Measurements from ENCODE around the gene MYG1.

The MYG1 gene, protein sequence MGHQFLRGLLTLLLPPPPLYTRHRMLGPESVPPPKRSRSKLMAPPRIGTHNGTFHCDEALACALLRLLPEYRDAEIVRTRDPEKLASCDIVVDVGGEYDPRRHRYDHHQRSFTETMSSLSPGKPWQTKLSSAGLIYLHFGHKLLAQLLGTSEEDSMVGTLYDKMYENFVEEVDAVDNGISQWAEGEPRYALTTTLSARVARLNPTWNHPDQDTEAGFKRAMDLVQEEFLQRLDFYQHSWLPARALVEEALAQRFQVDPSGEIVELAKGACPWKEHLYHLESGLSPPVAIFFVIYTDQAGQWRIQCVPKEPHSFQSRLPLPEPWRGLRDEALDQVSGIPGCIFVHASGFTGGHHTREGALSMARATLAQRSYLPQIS

DNA sequence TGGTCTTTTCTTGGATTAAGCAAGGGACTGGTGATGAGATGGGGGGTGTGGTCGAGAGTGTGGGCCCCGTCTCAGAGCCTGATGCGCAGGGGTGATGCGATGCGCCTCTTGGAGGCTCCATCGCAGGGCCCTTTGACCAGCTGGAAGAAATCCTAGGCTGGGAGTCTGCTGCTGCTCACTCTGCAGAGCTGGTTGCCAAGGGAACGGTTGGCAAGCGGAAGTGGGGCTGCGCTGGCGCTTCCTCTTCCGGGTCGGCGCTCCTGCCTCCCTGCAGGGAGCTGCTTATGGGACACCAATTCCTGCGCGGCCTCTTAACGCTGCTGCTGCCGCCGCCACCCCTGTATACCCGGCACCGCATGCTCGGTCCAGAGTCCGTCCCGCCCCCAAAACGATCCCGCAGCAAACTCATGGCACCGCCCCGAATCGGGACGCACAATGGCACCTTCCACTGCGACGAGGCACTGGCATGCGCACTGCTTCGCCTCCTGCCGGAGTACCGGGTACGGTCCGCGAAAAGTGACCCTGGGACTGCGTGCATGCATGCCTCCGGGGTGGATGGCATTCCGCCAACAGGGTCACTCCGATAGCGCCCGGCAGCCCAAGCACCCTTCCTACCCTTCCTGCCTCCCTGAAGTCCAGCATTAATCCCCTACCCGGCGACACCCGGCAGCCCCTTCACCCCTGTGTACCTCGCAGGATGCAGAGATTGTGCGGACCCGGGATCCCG lies at the start of gene MYG1:
Gene MYG1 (plus strand): TSS at position 242 of the 727 bp plus-strand sequence. CDS start 43 bp downstream, at position 285.
- FAIRE-seq, result no peak

DNA sequence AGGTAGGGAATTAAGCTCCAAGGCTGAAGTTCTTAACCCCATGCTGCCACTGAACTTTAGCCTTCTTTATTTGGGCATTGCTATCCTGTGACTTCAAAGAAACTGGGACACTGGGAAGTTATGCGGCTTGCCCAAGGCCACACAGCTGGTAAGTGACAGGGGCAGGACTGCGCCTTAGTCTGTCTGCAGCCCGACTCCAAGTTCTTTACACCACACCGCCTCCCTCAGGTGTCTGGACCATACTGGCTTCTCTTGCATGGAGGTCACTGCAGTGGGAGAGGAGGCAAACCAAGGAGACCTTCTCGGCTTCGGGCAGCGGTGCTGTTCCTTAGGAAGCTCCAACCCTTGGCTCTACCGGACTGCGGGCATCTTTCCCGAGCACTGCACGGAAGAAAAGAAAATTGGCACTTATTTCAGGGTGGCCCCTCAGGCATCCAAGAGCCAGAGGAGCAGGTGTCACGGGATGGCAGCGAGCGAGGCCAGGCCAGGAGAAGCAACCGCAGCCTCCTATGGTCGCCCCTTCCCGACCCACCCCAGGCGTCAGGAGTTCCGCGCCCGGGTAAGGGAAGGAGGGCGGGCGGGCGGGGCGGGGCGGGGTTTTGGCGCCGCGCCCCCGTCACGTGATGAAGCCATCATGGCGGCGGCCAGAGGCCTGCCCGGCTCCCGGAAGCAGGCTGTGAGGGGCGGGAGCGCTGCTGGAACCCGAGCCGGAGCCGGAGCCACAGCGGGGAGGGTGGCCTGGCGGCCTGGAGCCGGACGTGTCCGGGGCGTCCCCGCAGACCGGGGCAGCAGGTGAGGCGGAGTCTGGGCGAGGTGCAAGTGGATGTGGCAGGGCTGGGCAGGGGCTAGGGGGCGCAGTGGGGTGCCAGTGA lies 47.8 kb upstream of the MYG1 start:
- FAIRE-seq, result no peak

DNA sequence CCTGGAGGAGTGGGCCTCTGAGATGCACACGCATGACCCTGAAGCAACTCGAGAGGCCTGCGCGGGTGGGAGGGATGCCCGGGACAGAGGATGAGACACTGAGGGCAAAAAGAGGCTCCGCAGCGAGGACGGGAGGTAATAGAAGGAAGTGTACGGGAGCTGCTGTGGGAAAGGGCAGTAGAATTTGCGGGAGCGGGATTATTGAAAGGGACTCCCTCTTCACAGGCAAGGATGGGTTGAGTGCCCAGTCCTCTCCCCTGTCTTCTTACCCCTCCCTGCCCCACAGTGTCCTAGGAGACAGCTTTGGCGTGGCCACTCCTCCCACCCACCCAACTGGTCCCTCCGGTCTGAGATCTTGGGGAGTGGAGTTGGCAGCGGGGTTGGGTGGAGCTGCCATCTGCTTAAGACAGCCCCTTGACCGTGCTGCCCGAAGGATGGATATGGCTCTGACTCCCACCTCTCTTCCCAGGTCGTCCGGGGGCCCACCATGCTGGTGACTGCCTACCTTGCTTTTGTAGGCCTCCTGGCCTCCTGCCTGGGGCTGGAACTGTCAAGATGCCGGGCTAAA lies 47.1 kb upstream of the MYG1 start:
- no peak for FAIRE-seq

DNA sequence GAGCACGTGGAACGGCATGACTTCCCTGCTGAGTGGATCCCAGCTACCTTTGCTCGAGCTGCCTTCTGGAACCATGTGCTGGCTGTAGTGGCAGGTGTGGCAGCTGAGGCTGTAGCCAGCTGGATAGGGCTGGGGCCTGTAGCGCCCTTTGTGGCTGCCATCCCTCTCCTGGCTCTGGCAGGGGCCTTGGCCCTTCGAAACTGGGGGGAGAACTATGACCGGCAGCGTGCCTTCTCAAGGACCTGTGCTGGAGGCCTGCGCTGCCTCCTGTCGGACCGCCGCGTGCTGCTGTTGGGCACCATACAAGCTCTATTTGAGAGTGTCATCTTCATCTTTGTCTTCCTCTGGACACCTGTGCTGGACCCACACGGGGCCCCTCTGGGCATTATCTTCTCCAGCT lies 46.2 kb upstream of the MYG1 start:
- no peak for FAIRE-seq

DNA sequence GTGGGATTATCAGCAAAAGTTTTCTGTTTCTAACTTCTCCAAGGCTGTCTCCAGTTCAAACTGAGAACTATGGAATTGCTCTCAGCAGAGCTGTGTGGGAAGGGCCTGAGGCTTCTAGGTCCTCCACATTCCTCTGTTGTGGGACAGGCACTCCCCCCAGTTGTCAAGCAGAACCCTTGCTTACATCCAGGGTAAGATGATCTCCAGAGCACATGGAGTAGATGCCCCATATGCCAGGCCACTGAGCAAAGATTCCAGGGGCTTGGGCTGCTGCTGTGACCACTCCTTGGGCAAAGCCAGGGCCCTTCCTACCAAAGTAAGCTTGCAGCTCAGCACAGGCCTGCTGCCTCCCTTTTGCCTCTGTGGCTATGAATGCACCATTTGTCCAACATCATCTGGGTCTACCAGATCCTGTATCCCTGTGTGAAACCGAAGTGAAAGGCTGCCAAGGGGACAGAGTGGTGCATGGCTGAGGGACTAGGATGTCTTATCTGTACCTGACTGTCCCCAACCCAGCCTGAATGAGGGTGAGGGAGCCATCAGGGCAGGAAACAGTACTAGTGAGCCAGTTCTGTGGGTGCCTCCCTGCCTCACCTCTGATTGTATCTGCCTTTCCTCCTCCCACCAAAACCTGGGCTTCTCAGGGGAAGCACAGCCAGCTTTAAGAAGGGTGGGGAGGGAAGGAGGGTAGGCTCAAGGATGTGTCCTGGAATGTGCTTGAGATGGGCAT lies 44.5 kb upstream of the MYG1 start:
- no peak for FAIRE-seq

DNA sequence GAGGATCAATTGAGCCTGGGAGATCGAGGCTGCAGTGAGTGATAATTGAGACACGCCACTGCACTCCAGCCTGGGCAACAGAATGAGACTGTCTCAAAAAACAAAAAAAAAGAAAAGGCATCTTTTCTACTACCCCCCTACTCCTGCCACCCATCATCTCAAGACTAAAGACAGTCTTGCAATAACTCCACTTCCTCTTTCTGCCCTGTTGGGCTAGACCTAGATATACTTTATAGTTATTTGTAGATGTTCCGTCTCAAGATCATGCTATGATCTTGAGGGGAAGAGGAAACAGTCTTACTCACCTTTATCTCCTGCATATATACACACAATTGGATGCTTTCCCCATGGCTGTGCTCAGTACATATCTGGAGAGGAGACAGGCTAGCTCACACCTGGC lies 43.5 kb upstream of the MYG1 start:
- FAIRE-seq, result no peak

DNA sequence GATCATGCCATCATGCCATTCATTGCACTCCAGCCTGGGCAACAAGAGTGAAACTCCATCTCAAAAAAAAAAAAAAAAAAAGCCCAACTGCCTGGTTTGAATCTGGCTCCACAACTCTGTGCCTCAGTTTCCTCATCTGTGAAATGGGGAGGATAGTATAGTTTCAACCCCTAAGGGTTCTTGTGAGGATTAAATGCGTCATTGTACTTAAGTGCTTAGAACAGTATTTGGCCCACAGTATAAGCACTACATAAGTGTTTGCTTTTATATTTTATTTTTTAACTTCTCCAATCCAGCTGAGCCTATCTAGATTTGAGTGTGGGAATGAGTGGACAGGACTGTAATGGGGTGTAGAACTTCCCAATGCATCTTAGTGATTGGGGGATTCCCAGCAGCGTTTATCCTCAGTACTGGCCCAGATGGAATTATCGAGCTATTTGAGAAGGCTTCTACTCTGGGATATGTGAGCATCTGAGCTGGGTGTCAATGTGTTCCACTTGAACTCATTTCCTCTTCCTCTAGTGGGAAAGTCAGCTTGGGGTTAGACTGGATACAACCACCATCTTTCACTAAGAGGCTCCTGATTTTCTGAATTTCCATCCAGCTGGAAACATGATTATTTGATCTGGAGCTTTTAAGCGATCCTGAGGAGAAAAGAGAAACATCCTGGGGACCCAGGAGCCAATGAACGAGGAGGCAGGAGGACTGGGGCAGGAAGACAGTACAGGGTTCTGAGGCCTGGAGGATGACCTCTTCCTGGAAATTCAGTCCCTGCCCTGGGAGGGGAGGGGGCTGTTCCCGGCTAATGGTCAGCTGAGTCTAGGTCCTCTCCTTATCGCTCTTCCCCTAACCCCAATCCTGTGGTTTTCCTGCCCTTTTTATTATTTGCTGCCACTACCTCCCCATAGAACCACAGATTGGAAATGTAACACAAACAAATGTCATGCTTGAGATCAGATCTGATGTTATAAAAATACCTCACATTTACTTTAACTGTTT lies 40.7 kb upstream of the MYG1 start:
- no peak for FAIRE-seq

DNA sequence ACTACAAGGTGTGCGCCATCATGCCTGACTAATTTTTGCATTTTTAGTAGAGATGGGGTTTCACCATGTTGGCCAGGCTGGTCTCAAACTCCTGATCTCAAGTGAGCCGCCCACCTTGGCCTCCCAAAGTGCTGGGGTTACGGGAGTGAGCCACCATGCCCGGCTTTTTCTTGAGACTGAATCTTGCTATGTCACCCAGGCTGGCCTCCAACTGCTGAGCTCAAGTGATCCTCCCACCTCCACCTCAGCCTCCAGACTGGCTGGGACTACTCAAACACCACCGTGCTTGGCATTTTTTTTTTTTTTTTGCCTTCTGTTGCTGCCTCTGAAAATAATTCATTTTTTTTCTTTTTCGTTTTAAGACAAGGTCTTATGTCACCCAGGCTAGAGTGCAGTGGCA lies 39.6 kb upstream of the MYG1 start:
- FAIRE-seq, result no peak

DNA sequence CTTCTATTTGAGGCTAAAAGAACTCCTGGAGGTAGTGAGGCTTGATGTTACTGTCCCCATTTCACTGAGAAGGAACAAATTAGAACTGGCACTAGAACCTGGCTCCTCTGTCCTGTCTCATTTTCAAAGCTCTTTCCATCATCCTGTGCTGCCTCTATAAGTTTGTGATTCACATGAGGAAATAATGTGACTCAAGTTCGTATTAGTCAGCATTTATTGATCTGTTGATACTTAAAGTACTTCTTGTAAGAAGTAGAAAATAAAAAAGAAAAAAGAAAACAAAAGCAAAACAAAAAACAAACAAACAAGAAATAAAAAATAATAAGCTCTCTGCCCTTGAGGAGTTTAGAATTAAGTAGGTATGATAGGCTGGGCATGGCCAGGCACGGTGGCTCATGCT lies 33.7 kb upstream of the MYG1 start:
- FAIRE-seq, result no peak

DNA sequence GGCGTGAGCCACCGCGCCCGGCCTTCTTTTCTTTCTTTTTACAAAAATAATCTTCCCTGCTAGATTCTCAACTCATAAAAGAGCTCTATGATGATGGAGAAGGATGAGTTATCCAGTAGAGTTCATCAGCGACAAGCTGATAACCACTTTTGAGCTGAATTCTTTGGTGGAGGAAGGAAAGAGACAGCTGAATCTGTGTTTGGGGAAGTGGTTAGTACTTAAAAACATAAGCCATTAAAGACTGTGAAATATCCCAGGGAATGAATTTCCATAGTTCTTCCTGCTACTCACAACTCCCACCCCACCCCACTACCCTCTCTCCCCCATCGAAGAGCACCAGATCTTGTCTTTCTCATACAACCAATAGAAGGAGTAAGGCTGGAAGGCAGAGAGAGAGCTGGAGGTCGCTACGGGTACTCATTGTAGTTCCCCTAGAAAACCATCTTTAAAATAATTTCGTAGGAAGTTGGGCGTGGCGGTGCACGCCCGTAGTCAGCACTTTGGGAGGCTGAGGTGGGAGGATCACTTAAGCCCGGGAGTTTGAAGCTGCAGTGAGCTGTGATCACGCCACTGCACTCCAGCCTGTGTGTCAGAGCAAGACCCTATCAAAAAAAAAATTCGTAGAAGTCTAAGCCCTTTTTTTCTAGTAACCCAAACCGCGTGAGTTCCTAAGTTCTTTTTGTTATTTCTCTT lies 32.0 kb upstream of the MYG1 start:
- FAIRE-seq, result no peak

DNA sequence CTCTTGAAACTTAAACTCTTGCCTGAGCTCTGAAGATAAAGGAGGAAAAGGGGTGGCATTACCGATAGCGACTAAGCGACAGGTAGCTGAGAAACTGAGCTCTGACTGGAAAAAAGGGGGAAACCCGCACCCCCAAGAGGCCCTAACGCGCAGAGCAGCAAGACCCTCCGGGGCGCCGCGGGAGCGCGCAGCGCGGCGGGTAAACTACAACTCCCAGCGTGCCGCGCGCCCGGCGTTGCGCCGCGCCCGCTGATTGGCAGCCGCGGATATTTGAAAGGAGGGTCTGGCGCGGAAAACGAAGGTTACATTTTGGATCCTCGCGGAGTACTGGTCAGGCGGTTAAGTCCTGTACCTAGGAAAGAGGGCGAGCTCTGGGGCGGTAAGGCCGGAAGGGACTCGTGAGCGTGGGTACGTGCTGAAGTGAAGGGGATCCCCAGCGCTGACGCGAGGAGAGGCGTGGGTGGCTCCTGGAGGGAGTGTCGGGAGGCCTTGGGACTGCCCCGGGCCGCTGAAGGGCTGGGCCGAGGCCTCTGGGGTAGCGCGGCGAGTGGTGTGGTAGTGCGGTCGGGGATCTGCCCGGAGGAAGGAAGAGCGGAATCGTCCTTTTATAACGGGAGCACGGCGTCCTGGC lies 31.4 kb upstream of the MYG1 start, which contains the start of gene ESPL1:
Gene ESPL1 (plus strand): TSS at position 301 of the 631 bp plus-strand sequence. CDS start 468 bp downstream, outside the sequence.
- no peak for FAIRE-seq

DNA sequence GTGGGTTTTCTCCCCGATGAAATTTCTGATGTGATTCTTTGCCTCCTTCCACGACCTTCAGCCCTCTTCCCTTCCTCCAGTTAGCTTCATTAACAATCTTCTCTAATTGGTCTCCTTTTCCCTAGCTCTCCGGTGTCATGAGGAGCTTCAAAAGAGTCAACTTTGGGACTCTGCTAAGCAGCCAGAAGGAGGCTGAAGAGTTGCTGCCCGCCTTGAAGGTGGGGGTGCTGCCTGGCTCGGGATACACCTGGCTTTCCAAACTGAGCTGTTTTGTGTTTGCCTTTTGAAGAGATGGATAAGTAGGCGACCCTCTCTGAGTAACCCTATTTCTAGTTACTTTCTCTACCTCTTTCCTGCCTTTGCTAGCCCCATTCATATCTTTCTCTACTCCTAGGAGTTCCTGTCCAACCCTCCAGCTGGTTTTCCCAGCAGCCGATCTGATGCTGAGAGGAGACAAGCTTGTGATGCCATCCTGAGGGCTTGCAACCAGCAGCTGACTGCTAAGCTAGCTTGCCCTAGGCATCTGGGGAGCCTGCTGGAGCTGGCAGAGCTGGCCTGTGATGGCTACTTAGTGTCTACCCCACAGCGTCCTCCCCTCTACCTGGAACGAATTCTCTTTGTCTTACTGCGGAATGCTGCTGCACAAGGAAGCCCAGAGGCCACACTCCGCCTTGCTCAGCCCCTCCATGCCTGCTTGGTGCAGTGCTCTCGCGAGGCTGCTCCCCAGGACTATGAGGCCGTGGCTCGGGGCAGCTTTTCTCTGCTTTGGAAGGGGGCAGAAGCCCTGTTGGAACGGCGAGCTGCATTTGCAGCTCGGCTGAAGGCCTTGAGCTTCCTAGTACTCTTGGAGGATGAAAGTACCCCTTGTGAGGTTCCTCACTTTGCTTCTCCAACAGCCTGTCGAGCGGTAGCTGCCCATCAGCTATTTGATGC lies 30.6 kb upstream of the MYG1 start:
- FAIRE-seq, result no peak

DNA sequence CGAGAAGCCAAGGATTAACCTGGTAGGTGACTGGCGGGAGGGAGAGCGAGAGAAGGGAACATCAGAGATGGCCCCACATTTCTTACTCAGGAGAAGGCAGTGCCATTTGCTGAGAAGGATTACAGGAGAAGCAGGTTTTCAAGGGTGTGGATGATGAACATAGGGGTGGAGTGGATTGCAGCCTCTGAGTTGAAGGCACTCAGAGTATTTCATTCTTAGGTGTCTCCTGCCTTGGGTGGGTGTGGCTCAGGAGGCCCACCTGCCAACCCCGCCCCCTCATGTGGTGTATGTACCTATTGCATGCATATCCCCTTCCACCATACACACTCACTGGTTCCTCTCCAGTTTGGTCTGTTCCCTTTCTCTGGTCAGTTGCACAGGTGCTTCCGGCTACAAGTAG lies 25.1 kb upstream of the MYG1 start:
- FAIRE-seq, result no peak

DNA sequence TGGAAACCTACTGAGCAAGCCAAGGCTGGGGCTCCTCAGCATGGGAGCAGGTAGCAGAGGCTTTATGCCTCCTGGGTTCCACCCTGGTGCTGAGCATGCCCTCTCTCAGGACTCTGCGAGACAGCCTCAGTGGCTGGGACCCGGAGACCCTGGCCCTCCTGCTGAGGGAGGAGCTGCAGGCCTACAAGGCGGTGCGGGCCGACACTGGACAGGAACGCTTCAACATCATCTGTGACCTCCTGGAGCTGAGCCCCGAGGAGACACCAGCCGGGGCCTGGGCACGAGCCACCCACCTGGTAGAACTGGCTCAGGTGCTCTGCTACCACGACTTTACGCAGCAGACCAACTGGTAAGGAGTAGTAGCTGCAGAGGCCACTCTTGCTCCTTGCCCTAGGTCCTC lies 23.0 kb upstream of the MYG1 start:
- FAIRE-seq, result no peak

DNA sequence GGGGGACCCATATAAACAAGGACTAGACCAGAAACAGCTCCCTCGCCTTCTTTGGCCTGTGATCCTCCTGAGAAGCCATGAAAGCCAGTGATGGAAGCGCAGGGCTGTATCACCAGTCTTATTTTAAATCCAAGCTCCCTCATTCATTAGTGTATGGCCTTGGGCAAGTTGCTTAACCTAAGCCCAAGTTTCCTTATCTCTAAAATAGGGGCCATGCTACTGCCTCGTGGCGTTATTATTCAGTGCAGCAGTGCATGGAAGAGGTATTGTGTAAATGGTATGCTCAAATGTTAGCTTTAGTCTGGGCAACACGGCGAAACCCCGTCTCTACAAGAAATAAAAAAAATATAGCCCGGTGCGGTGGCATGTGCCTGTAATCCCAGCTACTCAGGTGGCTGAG lies 21.5 kb upstream of the MYG1 start:
- FAIRE-seq, result no peak

DNA sequence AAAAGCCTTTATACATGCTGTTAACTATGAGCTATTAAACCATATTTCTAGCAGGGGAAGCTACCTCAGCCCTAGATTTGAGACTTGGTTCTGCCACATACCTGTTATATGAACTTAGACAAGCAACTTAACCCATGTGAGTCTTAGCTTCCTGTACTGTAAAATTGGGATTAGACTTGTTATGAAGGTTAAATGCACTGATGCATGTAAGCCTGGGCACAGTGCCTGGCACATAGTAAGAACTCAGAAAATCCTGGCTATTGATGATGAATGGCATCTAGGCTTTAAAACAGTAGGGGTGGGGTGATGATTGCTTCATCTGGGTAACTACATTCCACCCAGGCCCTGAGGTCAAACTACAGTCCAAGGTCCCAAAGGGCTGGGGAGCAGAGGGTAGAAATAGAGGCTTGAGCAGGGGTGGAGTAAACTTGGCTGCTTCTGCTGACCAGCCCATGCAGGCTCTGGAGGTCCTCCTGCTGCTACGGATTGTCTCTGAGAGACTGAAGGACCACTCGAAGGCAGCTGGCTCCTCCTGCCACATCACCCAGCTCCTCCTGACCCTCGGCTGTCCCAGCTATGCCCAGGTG lies 20.1 kb upstream of the MYG1 start:
- no peak for FAIRE-seq

DNA sequence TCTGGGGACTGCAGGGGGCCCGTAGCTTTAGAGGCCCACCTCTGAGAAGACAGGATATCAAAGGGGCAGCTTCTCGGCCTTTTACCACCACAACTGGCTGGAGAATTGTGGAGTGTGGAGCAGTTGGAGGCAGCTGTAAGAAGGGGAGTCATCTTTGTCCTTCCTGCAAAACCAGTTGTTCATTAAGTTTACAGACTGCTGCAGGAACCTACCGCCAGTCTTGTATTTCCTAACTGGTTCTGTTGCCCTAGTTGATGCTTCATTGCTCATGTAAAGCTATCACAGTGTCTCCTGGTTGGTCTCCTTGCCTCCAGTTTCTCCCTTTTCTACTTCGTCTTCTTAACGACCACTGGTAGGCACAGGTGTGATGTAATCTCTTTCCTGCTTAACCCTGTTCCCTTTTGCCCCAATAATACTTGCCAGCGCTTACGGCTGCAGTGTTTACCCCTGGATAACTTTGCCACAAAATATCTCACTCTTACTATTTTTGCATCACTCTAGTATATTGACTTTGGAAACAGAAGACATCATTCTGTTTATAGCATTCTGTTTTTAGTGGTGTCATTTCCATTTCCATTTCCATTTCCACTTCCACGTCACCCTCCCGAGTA lies 19.5 kb upstream of the MYG1 start:
- FAIRE-seq, result no peak

DNA sequence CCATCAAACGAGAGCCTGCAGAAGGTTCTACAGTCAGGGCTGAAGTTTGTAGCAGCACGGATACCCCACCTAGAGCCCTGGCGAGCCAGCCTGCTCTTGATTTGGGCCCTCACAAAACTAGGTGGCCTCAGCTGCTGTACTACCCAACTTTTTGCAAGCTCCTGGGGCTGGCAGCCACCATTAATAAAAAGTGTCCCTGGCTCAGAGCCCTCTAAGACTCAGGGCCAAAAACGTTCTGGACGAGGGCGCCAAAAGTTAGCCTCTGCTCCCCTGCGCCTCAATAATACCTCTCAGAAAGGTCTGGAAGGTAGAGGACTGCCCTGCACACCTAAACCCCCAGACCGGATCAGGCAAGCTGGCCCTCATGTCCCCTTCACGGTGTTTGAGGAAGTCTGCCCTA lies 13.0 kb upstream of the MYG1 start:
- FAIRE-seq, result no peak

All from A204.1 (cell line).